Measurements from ENCODE around the gene COG5. TPM values are rescaled to one million over a fixed set of nuclear protein-coding genes. Genes with fewer than 3 reads are reported as not detected.

The COG5 gene
- total RNA-seq, 1 experiment from 2014 or later = 20.2 TPM

GRCh38 chr7:107234436-107234835 lies 329.3 kb downstream of the COG5 start:
- no peaks in the 10 kb centered on the region for H3K9me3 Mint-ChIP-seq
- no CpG with 5 or more reads among the region's 3 CpGs for WGBS (ENCODE audit: extremely low coverage, insufficient read length, low lambda C conversion rate)
- Histone ChIP-seq H2AFZ (ENCODE audit: low read length) (no peak overlapping the region), H2BK12ac (ENCODE audit: insufficient read length, low read depth, low read length) (no peak overlapping the region), H2BK120ac (ENCODE audit: low read depth, low read length, poor library complexity, severe bottlenecking) (no peak overlapping the region), H4K8ac (replicated peaks; ENCODE audit: insufficient read length, low read depth, low read length) (no peak overlapping the region), H3K23me2 (ENCODE audit: insufficient read length, low read depth, low read length, poor library complexity, severe bottlenecking) (no peaks in the 10 kb centered on the region), H3K27me3 (ENCODE audit: insufficient read depth, low read length) (no peaks in the 10 kb centered on the region), H3K9me3 (ENCODE audit: control insufficient read depth, low read depth, low read length) (no peaks in the 10 kb centered on the region), H3K56ac (ENCODE audit: insufficient read length, low read depth, low read length) (no peak overlapping the region), H3K18ac (ENCODE audit: insufficient read length, low read depth, low read length) (no peak overlapping the region), H4K5ac (ENCODE audit: insufficient read length, low read depth, low read length) (no peak overlapping the region), H3K9ac (ENCODE audit: extremely low read depth, insufficient read length, low read length) (no peak overlapping the region), H3K79me1 (ENCODE audit: insufficient read depth, low read depth, low read length, poor library complexity, severe bottlenecking) (no peaks in the 10 kb centered on the region), H3K14ac (ENCODE audit: insufficient read depth, low read length) (no peak overlapping the region), H4K91ac (ENCODE audit: insufficient read length, low read depth, low read length) (no peak overlapping the region), H3K23ac (ENCODE audit: insufficient read length, low read depth, low read length) (no peak overlapping the region), H2BK5ac (ENCODE audit: insufficient read length, low read length) (no peak overlapping the region), H2BK20ac (ENCODE audit: low read depth, low read length, poor library complexity, severe bottlenecking) (no peak overlapping the region), H3K27ac (ENCODE audit: insufficient read length, low read depth, low read length) (no peak overlapping the region), H3K4me2 (ENCODE audit: insufficient read depth, insufficient read length, low read length) (no peak overlapping the region), H3K79me2 (ENCODE audit: insufficient read depth, low read length) (no peaks in the 10 kb centered on the region), H2BK15ac (ENCODE audit: low read depth, low read length) (no peak overlapping the region), H3K4me1 (ENCODE audit: insufficient read depth, low read length) (peaks cover 5% of the 10 kb centered on the region; the same call in 1 of the 2 replicates), H4K20me1 (ENCODE audit: control insufficient read depth, insufficient read depth, insufficient read length) (no peaks in the 10 kb centered on the region), H2AK5ac (ENCODE audit: insufficient read length, low read length) (no peak overlapping the region), H3T11ph (ENCODE audit: low read length) (no peak overlapping the region), H3K4ac (ENCODE audit: low read depth, low read length) (no peak overlapping the region)
- H3K4me3 Mint-ChIP-seq = no peak overlapping the region
- no peak for DNase-seq
- H3K27ac Mint-ChIP-seq = peak overlapping the region in 1 of 3 experiments; percentile 86; a peak in 1 of 7 replicates
- no peaks in the 10 kb centered on the region for H3K27me3 Mint-ChIP-seq (ENCODE audit: low read depth)
- TF ChIP-seq, protein P1, sequence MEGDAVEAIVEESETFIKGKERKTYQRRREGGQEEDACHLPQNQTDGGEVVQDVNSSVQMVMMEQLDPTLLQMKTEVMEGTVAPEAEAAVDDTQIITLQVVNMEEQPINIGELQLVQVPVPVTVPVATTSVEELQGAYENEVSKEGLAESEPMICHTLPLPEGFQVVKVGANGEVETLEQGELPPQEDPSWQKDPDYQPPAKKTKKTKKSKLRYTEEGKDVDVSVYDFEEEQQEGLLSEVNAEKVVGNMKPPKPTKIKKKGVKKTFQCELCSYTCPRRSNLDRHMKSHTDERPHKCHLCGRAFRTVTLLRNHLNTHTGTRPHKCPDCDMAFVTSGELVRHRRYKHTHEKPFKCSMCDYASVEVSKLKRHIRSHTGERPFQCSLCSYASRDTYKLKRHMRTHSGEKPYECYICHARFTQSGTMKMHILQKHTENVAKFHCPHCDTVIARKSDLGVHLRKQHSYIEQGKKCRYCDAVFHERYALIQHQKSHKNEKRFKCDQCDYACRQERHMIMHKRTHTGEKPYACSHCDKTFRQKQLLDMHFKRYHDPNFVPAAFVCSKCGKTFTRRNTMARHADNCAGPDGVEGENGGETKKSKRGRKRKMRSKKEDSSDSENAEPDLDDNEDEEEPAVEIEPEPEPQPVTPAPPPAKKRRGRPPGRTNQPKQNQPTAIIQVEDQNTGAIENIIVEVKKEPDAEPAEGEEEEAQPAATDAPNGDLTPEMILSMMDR (conservative IDR thresholded peaks at IDR 0.05) = no peak
- H3K36me3 Mint-ChIP-seq (ENCODE audit: insufficient read depth in 1 of 3, low read depth in 3 of 3) = 0 out of 7 replicates have a peak, but pooled peaks cover 0 to 11% (median 0%) of the 10 kb centered on the region in 3 experiments
- H3K4me1 Mint-ChIP-seq = peaks cover 15 to 16% of the 10 kb centered on the region in 2 experiments

Measured in H9 (cell line).